GM06990 (cell line): ENCODE measurements around the gene PRKG2.

Source experiments
- DNase-seq: peaks from one replicate; pipeline ENCODE4 v3.0.0-alpha.2; 2011; ENCODE audit not compliant: insufficient read length; ENCODE audit errors: extremely low read depth
- H3K27me3 ChIP-seq: replicated peaks from 2 replicates; pipeline ENCODE4 v1.6.0; 2011; ENCODE audit warnings: low read length; ENCODE audit not compliant: control insufficient read depth, insufficient read depth
- H3K36me3 ChIP-seq: 2 replicates; pipeline ENCODE4 v1.5.1; 2011; ENCODE audit warnings: low read length; ENCODE audit not compliant: control insufficient read depth, insufficient read depth
- H3K4me3 ChIP-seq: replicated peaks from 2 replicates; pipeline ENCODE4 v1.5.1; 2011; ENCODE audit warnings: low read depth, mild to moderate bottlenecking, control low read depth, low read length
- CTCF ChIP-seq: IDR thresholded peaks from 2 replicates; pipeline ENCODE4 v1.5.1; 2011; ENCODE audit warnings: low read length, control low read depth, mild to moderate bottlenecking, inconsistent platforms; ENCODE audit not compliant: insufficient read depth, poor library complexity, severe bottlenecking

The PRKG2 gene

GRCh38 chr4:81120055-81120454, 95.0 kb downstream of the PRKG2 start:
- TF ChIP-seq CTCF = no peak
- Histone ChIP-seq H3K4me3 (no peak overlapping the region), H3K36me3 (no peaks in the 10 kb centered on the region), H3K27me3 (no peaks in the 10 kb centered on the region)
- DNase-seq = no peak

- Histone ChIP-seq H3K27me3 (no peaks in the 10 kb centered on the region), H3K36me3 (no peaks in the 10 kb centered on the region), H3K4me3 (no peak overlapping the region)
- TF ChIP-seq CTCF = no peak
- DNase-seq = no peak
These were observed 96.9 kb downstream of the PRKG2 start for GRCh38 chr4:81118086-81118485.

GRCh38 chr4:81116566-81116965, 98.5 kb downstream of the PRKG2 start:
- no peaks in the 10 kb centered on the region for H3K27me3 ChIP-seq
- DNase-seq = no peak

GRCh38 chr4:81113024-81113423, 102.0 kb downstream of the PRKG2 start:
- no peak for DNase-seq
- no peak for TF ChIP-seq CTCF
- Histone ChIP-seq H3K36me3 (no peaks in the 10 kb centered on the region), H3K27me3 (no peaks in the 10 kb centered on the region), H3K4me3 (no peak overlapping the region)

More at GRCh38 chr4:81116566-81116965, 98.5 kb downstream of the PRKG2 start:
- Histone ChIP-seq H3K36me3 (no peaks in the 10 kb centered on the region), H3K4me3 (no peak overlapping the region)
- TF ChIP-seq CTCF = no peak

DNA sequence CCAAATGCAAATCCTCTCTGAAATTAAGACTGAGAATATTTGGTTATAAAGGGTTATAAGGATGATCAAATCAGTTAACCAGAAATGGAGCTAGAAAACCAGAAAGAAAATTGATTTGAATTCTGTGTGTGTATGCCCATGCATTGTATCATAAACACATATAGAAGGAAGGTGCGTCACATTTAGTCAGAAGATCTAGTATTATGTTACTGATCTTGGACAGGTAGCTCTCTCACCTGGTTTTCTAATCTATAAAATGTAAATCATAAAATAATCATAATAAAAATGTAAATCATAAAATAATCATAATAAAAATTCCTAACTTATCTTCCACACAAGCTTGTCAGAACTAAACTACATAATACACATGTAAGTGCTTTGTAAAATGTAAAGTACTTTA, 105.7 kb downstream of the PRKG2 start:
- Histone ChIP-seq H3K36me3 (no peaks in the 10 kb centered on the region), H3K27me3 (no peaks in the 10 kb centered on the region), H3K4me3 (no peak overlapping the region)
- DNase-seq = no peak
- no peak for TF ChIP-seq CTCF

DNA sequence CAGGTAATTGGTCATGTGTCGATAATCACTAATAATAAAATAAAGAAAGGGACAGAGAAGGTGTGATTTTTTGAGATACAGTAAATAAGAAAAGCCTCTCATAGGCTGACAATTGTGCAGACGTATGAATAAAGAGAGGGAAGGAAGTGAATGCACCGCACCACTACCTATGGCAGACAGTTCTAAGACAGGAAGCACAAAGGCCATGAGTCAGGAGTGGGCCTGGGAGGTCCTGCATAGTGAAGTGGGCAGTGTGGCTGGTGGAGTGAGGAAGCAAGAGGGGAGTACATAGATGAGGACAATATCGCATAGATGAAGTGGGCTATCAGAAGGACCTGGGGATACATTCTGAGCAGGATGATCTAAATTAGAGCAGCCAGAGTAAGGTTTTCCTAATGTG, 108.9 kb downstream of the PRKG2 start:
- DNase-seq = no peak
- no peak overlapping the region for H3K4me3 ChIP-seq
- no peak for TF ChIP-seq CTCF
- H3K27me3 ChIP-seq = no peaks in the 10 kb centered on the region
- no peaks in the 10 kb centered on the region for H3K36me3 ChIP-seq
